HG03469 (cell line): Measurements from ENCODE around the gene MIA.
"Not testable (repeated sequence)": the region's sequence is repeated elsewhere in the genome, so short reads cannot be mapped to it uniquely, and the experiment has no call there.

Experiments used
- ATAC-seq: cut with Tn5 transposase; IDR thresholded peaks from one replicate; pipeline ENCODE4 v1.9.1; 2021; ENCODE audit warnings: mild to moderate bottlenecking, moderate library complexity, moderate number of reproducible peaks; ENCODE audit not compliant: unreplicated experiment

Gene MIA

DNA sequence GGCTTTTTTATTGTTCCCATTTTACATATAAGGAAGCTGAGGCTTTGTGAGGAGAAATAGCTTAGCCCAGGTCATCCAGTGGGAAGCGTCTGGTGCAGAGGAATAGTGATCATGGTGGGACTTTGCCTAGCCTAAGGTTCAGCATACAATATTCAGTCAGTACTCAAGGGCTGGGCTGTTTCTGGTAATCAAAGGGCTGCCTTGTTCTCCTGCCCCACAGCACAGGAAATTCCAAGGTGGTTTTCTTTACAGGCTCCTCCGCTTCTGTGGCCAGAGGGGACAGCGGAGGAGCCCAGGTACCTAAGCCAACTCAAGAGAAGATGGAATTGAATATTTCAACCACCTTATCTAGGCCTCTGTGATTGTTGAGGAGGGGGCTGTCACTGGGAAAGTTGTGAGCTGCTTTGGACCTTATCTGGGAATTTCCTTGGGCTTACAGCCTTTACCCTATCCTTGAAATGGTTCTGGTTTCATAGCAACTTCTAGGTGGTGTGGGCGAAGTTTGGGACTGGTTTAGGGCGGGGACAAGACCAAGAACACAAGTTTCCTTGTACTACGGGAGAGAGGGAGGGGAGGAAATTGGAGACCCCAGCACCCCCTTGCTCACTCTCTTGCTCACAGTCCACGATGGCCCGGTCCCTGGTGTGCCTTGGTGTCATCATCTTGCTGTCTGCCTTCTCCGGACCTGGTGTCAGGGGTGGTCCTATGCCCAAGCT lies at the start of gene MIA:
Gene MIA, plus strand, starts transcription at position 606 of the 716 bp plus-strand sequence. Its CDS starts 22 bp downstream, at position 628.
- ATAC-seq = no peak

DNA sequence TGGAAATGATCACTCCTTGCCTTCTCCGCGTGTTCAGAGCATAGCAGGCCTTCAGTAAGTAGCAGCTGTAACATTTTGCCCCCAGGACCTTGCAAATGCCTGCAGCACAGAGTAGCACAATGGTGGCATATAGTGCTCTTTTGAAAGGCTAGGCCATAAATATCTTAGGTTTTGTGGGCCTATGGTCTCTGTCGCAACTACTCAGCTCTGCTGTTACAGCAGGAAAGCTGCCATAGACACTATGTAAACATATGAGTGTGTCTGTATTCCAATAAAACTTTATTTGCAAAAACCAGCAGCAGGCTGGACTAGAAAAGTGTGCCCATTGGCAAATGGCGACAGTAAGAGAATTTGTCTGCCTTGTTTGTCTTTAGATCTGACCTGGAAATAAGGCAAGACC lies 49.0 kb upstream of the MIA start:
- no peak for ATAC-seq

DNA sequence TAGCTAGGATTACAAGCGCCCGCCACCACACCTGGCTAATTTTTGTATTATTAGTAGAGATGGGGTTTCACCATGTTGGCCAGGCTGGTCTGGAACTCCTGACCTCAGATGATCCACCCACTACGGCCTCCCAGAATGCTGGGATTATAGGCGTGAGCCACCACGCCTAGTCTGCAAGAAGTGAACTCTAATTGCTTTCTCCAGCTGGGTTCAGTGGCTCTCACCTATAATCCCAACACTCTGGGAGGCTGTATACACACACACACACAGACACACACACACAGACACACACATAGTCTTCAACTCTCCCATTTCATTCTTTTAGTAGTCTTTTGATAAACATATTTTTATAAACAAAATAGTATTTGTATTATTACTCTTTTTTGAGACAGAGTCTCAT lies 45.3 kb upstream of the MIA start:
- not testable (repeated sequence) for ATAC-seq

DNA sequence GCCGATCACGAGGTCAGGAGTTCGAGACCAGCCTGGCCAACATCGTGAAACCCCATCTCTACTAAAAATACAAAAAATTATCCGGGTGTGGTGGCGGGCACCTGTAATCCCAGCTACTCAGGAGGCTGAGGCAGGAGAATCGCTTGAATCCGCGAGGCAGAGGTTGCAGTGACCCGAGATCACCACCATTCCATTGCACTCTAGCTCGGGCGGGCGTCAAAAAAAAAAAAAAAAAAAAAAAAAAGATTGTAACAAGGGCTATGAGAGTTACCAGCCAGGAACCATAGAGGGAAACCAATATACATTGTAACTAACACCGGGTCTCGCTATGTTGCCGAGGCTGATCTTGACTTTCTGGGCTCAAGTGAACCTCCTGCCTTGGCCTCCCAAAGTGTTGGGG lies 43.0 kb upstream of the MIA start:
- ATAC-seq = not testable (repeated sequence)

DNA sequence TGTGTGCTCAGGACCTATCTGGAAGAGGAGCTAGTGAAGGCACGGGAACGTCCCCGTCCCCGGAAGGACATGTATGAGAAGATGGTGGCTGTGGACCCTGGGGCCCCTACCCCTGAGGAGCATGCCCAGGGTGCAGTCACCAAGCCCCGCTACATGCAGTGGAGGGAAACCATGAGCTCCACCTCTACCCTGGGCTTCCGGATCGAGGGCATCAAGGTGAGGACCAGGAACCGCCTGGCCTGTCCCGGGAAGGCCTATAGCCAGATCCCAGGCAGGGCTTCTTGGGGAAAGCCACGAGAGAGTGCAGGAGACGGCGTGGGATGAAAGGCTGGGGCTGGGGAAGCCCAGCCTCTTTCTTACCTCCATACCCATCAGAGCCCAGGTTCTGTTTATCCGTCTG lies 42.2 kb upstream of the MIA start:
- no peak for ATAC-seq

DNA sequence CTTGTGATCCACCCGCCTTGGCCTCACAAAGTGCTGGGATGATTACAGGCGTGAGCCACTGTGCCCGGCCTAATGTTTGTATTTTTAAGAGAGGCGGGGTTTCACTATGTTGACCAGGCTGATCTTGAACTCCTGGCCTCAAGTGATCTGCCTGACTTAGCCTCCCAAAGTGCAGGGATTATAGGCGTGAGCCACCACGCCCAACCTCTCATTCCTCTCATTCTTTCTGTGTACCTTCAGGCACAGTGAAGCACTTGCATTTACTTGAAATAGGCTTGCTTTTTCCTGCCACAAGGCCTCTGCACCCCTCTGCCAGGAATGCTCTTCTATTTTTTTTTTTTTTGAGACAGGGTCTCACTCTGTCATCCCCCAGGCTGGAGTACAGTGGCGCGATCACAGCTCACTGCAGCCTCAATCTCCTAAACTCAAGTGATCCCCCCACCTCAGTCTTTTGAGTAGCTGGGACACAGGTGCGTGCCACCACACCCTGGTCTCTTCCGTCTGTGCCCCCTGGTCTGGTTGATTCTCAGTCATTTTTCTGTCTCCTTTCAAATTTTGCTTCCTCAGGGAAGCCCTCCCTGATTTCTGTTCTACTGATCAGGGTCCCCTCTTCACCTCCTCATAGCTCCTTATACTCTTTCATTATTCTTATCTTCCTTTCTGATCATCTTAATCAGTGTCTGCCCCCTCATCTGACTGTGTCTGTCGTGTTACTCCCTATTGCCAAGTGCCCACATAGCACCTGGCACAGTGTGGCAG lies 40.1 kb upstream of the MIA start:
- ATAC-seq = no peak

DNA sequence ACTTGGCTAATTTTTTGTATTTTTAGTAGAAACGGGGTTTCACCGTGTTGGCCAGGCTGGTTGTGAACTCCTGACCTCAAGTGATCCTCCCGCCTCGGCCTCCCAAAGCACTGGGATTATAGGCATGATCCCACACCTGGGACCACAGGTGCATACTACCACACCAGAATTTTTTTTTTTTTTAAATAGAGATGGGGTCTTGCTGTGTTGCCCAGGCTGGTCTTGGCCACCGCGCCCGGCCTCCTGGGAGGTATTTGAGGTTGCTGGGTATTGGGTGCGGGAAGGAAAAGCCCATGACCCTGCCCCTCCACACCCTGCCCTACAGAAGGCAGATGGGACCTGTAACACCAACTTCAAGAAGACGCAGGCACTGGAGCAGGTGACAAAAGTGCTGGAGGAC lies 38.7 kb upstream of the MIA start:
- ATAC-seq = no peak

DNA sequence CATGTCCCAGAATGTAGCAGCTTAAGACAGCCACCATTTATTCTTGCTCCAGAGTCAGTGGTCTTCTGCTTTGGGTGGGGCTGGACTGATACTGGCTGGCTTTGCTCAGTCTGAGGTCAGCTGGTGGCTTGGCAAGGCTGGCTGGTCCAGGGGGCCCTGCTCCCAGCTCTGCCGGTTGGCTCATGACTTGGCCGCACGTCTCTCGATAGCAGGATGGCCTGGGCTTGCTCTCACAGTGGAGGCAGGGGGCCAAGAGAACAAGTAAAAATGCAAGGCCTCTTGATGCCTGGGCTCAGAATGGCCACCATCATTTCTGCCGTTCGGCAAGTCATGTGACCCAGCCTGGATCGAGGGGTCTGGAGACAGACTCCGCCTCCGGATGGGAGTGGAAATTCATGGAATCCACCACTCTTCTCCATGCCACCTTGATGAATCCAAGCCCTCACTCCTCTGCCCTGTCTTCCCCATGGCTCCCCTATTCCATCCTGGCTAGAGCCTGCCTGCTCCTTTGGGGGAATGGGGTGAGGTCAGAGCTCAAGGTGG lies 38.1 kb upstream of the MIA start:
- ATAC-seq = no peak

DNA sequence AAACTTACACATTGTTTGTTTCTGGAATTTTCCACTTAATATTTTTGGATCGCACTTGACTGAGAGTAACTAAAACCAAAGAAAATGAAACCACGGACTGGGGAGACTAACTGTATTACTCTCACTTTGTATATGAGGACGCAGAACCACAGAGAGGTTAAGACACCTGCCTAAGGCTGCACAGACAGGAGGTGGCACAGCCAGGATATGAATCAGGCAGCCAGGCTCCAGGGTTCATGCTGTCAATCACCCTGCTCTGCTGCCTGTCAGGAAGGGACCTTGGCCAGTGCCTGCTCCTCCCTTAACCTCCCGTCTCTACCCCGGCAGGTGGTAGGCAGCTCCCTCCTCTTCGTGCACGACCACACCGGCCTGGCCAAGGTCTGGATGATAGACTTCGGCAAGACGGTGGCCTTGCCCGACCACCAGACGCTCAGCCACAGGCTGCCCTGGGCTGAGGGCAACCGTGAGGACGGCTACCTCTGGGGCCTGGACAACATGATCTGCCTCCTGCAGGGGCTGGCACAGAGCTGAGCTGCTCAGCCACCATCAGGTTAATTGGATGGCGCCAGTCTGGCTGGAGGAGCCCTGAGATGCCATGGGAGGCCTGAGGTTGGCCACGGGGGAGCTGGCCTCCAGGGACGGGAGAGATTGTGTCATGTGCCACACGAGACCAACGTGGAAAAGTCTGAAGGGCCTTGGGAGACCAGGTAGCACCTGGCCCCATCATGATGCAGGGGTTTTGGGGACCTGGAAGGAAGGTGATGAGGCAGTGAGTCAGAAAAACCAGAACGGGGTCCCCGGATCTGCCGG lies 36.1 kb upstream of the MIA start:
- ATAC-seq = no peak

DNA sequence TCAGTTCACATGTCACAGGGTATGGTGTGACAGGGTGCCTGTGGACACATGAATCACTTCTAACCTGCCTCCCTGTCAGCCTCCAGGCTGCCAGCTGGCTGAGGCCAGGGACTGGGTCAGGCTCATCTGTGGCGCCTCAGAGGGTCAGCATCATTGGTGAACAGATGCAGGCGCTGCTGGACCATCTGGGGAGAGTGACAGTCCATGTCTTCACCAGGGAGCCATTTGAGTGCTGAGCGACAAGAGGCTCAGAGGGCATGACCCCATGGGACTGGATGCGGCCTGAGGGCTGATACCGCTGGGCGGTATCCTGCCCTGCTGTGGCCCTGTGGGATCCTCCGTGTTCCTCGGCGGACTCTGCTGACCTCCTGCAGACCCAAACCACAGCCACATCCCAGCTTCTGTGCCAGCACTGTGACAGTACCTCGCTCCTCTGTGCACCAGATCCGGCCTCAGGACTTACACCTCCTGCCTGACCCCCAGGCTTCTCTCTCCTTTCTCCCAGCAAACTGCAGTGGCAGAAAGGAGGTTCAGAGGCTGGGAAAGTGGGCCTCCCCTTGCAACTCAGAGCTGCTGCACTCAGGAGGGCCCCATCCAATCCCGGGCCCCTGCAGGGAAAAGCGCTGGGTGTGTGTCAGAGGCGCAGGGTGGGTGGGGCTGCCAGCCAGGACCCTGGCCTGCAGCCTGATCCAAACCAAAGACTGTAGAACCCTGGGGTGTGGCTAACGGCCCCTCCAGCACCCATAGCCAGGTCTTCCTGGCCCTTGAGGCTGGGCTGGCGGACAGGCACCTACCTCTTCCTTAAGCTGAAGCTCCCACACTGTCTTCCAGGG lies 35.2 kb upstream of the MIA start:
- ATAC-seq = no peak

DNA sequence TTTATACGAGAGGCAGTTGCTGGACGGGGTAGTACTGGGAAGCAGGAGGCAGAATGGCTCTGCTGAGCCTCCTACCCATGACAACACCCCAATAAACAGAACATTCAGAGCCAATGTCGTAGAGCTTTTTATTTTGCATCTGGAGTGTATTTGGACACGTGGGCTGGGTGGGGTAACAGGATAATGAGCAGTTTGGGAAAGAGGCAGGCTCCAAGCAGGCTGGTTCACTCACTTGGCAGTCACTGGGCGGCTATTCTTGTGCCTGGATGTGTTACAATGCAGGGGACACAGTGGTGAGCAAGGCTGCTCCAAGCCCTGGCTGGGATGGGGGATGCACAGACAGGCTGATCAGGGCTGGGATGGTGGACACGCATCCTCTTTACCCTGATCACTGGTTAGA lies 34.6 kb upstream of the MIA start:
- no peak for ATAC-seq

DNA sequence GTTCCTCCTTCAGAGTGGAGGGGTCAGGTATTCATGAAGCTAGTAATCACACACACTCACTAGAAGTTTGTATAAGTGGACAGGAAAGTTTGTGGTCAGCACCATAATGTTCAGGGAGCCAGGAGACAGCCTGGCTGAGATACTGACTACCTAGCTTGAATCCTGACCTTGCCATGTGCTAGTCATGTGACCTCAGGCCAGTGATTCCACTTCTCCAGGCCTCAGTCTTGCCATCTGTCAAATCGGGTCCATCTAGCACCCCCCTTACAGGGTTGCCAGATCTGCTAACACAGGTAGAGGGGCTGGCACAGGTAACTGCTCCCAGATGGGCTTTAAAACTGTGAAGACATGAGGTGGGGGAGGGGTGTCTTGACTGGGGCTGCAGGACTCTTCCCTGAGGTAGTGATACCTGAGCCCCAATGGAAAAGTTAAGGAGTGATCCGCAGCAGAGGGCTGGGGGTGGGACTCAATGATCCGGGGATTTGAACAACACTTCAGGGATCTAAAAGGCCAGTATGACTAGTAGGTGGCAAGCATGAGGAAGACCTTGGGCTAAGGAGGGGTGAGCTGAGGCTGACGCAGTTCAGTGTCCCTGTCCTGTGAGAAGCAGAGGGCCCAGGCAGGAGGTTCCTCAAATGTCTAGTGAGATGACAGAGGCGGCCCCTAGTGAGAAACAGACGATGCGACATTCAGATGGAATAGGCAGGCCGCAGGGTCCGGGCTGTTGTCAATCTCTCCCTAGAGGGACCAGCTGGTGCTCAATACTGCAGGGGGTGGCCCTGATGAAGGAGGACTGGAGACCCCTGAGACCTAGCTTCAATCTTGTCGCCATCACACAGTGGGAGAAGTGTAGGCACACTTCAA lies 33.6 kb upstream of the MIA start:
- ATAC-seq = no peak

DNA sequence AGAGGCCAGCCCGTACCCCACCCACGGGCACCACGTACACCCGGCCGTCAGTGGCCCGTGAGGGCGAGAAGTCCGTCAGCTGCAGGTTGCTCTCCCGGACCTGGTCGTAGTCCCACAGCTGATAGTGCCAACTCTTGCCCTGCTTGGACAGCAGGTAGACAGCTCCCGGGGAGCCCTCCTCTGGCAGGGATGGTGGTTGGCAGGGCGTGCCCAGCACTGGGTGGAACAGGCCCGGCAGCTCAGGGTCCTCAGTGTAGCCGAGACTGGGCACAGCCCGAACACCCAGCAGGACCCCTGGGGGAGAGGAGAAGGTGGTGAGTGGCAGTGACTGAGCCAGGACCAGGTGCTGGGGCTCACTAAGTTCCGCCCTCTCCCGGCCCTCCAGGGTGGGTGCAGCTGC lies 32.8 kb upstream of the MIA start:
- ATAC-seq = no peak

DNA sequence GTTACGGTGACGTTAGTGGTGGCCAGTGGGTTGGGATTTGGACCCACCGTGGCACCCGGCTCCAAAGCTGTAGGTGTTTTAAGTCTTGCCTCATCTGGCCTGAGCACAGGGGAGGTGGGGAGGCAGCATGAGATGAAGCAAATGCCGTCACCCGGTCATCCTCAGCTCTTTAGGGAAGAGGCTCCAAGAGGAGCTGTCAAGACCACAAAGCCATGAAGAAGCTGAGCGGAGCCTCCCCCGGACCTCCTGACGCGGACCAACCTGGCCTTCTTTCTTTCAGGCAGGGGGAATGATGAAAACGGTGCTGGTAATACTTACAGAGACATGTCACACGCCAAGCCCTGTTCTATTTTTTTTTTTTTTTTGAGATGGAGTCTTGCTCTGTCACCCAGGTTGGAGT lies 32.4 kb upstream of the MIA start:
- ATAC-seq = no peak

DNA sequence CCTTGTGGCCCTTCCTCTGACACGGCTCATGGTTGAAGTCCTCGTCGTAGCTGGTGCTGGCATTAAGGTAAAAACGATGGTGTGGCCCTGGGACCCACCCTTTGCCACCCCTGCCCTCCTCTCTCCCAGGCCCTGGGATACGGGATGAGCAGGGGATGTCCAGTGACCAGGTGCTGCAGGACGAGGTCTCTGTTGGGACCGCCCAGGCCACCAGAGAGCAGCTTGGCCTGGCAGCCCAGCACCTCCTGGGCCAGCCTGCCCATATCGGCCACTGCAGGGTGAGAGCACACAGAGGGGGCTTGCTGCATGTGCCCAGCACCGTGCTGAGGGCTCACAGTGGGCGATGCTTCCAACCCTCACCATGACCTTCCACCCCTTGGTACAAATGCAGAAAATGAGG lies 31.4 kb upstream of the MIA start:
- no peak for ATAC-seq

DNA sequence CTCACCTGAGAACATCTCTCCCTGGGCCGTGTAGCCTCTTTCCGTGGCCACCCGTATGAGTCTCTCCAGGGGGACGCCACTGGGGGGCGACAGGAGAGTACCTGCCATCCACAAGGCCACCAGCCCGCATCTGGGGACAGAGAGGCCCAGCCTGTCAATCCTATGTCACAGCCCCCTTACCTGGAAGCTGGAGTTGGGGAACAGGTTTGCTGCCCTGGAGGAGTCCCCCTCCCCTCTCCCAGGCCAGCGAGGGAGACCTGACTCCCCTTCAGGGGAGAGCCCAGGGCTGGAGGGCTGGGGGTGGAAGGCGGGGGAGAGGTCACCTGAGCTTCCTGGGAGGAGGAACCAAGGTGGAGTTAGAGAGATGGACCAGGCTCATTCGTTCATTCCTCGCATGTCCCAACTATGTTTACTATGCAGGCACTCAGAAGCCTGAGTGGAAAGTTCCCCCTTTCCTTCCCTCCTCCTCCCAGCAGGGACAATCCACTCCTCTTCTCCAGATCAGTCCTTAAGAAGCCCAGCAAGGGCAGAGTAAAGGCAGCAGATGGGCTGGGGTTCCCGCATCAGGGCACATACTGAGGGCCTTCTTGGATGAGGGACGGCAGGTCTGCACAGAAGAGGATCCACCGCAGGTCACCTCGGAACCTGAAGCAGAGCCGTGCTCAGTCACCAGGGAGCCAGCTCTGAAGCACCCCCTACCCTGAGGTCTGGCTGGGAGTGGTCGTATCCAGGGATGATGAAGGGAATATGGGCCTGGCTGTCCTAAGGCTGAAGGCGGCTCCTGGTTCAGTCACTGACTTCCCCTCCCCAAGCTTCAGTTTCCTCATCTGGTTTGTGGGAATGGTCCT lies 30.5 kb upstream of the MIA start:
- no peak for ATAC-seq

DNA sequence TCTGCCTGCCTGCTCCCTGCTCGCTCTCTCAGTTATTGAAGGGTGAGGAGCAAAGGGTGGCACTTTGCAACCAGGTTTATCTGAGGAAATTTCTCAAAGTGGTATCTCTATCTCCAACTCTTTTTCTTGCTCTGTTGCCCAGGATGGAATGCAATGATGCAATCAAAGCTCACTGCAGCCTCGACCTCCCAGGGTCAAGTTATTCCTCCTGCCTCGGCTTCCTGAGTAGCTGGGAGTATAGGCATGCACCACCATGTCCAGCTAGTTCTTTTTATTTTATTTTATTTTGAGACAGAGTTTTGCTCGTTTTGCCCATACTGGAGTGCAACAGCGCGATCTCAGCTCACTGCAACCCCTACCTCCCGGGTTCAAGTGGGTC lies 29.9 kb upstream of the MIA start:
- ATAC-seq = no peak

DNA sequence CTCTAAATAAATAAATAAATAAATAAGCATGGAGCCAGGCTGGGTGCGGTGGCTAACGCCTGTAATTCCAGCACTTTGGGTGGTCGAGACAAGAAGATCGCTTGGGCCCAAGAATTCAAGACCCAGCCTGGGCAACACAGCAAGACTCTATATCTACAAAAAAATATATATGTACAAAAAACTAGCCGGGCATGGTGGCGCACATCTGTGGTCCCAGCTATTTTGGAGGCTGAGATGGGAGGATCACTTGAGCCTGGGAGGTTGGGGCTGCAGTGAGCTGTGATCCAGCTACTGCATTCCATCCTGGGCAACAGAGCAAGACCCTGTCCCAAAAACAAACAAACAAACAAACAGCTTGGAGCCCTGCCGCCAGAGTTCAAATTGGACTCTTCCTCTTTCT lies 27.8 kb upstream of the MIA start:
- no peak for ATAC-seq
